K562 (cell line): Measurements from ENCODE around the gene FOXN3. TPM values are rescaled to one million over a fixed set of nuclear protein-coding genes. Genes with fewer than 3 reads are reported as not detected.

Experiments used
- ATAC-seq: fragments of 200-7000 bp; cut with Tn5 transposase; 3 replicates; pipeline ENCODE4 v1.9.1; 2020; ENCODE audit warnings: moderate library complexity
- BruUV-seq: library from RNA; stranded (reverse); fragments of 400-500 nt; replicated peaks from 2 replicates; lab custom pipeline; 2021; lab: Mats Ljungman, UMichigan
- CTCF ChIA-PET: fragments of 300-600 bp; formaldehyde crosslinking; extraction: SDS; loops from one replicate; lab custom pipeline; 2021; ENCODE audit warnings: low intra/inter-chr PET ratio; lab: Yijun Ruan, JAX
- POLR2A ChIA-PET: fragments of 300-600, 350-650 bp; sonication (Branson Sonifier 250); formaldehyde crosslinking; extraction: SDS; loops from one replicate; lab custom pipeline; 2021; ENCODE audit warnings: antibody characterized with exemption, inconsistent platforms; lab: Yijun Ruan, JAX
- DNase-seq, 4 experiments: peaks; one replicate each; pipeline versions ENCODE4 v3.0.0 to v3.0.0-alpha.2; 2011 to 2018; ENCODE audit warnings: low spot score in 3 of 4, mixed read lengths in 3 of 4; ENCODE audit errors: extremely low read depth in 1 of 4
- FAIRE-seq: peaks from 2 replicates; lab custom pipeline; 2011; peaks lifted over from hg19 to GRCh38; lab: Jason Lieb, UNC
- H2AFZ ChIP-seq: 2 replicates; pipeline ENCODE4 v1.6.0; 2011; ENCODE audit warnings: low read depth, low read length, control low read depth, inconsistent platforms
- H3K27ac ChIP-seq: fragments of 200-600 bp; 3 replicates; pipeline ENCODE4 v1.8.0; 2011; ENCODE audit warnings: low read depth, mild to moderate bottlenecking, control low read depth, inconsistent platforms, low read length, moderate library complexity, mixed read lengths; ENCODE audit errors: extremely low read depth
- H3K27me3 ChIP-seq, 2 experiments: fragments of 300-600 bp in 1 of 2; 2 replicates in 1 of 2; 3 replicates in 1 of 2; pipeline versions ENCODE4 v1.6.0 to v1.8.0; 2011; ENCODE audit warnings: inconsistent platforms in 2 of 2, low read length in 2 of 2, mild to moderate bottlenecking in 1 of 2, mixed read lengths in 1 of 2, moderate library complexity in 1 of 2; ENCODE audit not compliant: control insufficient read depth in 2 of 2, insufficient read depth in 2 of 2
- H3K36me3 ChIP-seq: fragments of 300-600 bp; 3 replicates; pipeline ENCODE4 v1.8.0; 2011; ENCODE audit warnings: mild to moderate bottlenecking, low read length, inconsistent platforms; ENCODE audit not compliant: control insufficient read depth, insufficient read depth
- H3K4me1 ChIP-seq, 2 experiments: fragments of 200-600 bp in 1 of 2; replicated peaks in 1 of 2; 2 replicates in 1 of 2; 3 replicates in 1 of 2; pipeline versions ENCODE4 v1.5.1 to v1.8.0; 2011; ENCODE audit warnings: inconsistent platforms in 2 of 2, low read length in 2 of 2, mild to moderate bottlenecking in 1 of 2, mixed read lengths in 1 of 2, moderate library complexity in 1 of 2; ENCODE audit not compliant: control insufficient read depth in 2 of 2, insufficient read depth in 2 of 2
- H3K4me2 ChIP-seq: 2 replicates; pipeline ENCODE4 v1.6.1; 2011; ENCODE audit warnings: low read length, control low read depth, inconsistent platforms, mixed read lengths; ENCODE audit not compliant: insufficient read depth
- H3K4me3 ChIP-seq: fragments of 200-600 bp; sonication (generic), shearing (Covaris generic); 2 replicates; pipeline ENCODE4 v1.5.1; 2016; ENCODE audit warnings: control low read depth, inconsistent platforms
- H3K79me2 ChIP-seq: fragments of 200-600 bp; 3 replicates; pipeline ENCODE4 v1.8.0; 2011; ENCODE audit warnings: low read length, inconsistent platforms; ENCODE audit not compliant: control insufficient read depth, insufficient read depth
- H3K9ac ChIP-seq, 2 experiments: 2 replicates each; pipeline versions ENCODE4 v1.6.0 to v1.6.1; 2011; ENCODE audit warnings: low read depth in 2 of 2, low read length in 2 of 2, control low read depth in 1 of 2, inconsistent platforms in 1 of 2, mild to moderate bottlenecking in 1 of 2, mixed read lengths in 1 of 2; ENCODE audit not compliant: insufficient read depth in 1 of 2
- H3K9me1 ChIP-seq: one replicate; pipeline ENCODE4 v1.6.0; 2011; ENCODE audit warnings: inconsistent platforms, mild to moderate bottlenecking, low read length, moderate library complexity; ENCODE audit not compliant: control insufficient read depth, insufficient read depth
- H3K9me3 ChIP-seq: replicated peaks from 2 replicates; pipeline ENCODE4 v1.5.1; 2011; ENCODE audit warnings: low read depth, low read length, inconsistent platforms; ENCODE audit not compliant: control insufficient read depth, insufficient read depth
- H4K20me1 ChIP-seq: replicated peaks from 2 replicates; pipeline ENCODE4 v1.6.1; 2011; ENCODE audit warnings: low read length, inconsistent platforms, mixed read lengths; ENCODE audit not compliant: control insufficient read depth, insufficient read depth
- SREBF1 ChIP-seq: fragments of 150-350 bp; IDR thresholded peaks from 2 replicates; pipeline ENCODE4 v1.6.1; 2014; ENCODE audit warnings: antibody characterized with exemption, low read depth, low read length, borderline replicate concordance
- TCF3 ChIP-seq: sonication (generic); formaldehyde crosslinking; IDR thresholded peaks from 2 replicates; pipeline ENCODE4 v1.4.0; 2020; ENCODE audit warnings: mild to moderate bottlenecking, missing genetic modification reagents
- ZNF143 ChIP-seq: sonication (generic); formaldehyde crosslinking; IDR thresholded peaks from 2 replicates; pipeline ENCODE4 v1.9.0; 2022; ENCODE audit warnings: mild to moderate bottlenecking, missing genetic modification reagents
- ZNF146 ChIP-seq: IDR thresholded peaks from one replicate; pipeline ENCODE4 v1.6.1; 2018; ENCODE audit warnings: missing compliant biosample characterization; ENCODE audit not compliant: unreplicated experiment
- ZNF696 ChIP-seq: fragments of 250-450 bp; sonication (Bioruptor Pico); conservative IDR thresholded peaks from 2 replicates; pipeline ENCODE4 v1.4.0; 2020; ENCODE audit warnings: mild to moderate bottlenecking, moderate library complexity
- WGBS: fragments of 100-300 bp; shearing (Covaris generic); methylation state at CpG from one replicate; pipeline ENCODE4 v1.1.6; 2016; ENCODE audit warnings: low coverage, mixed read lengths; ENCODE audit not compliant: insufficient coverage; ENCODE audit errors: missing lambda C conversion rate; 5-methylcytosine and 5-hydroxymethylcytosine counted together
- in situ Hi-C: fragments of 300-500 bp; cut with MboI; formaldehyde crosslinking; loops from 4 replicates; pipeline ENCODE4 v1.15.0; 2018; ENCODE audit warnings: inconsistent platforms, mixed read lengths
- intact Hi-C: fragments of 100-400 bp; cut with micrococcal nuclease; formaldehyde crosslinking; loops from 2 replicates; pipeline ENCODE4 v1.14.2; 2022
- polyA plus RNA-seq, 8 experiments: library from polyadenylated mRNA; depleted of rRNA in 4 of 8; stranded (reverse) in 5 of 8; unstranded in 3 of 8; fragments of >200 nt; fragmentation: Nextera tagmentation in 2 of 8; fragmentation: Illumina TruSeq in 1 of 8; extraction: Ambion mirVana in 2 of 8; extraction: Trizol in 1 of 8; gene quantifications; 2 replicates each; pipeline versions ENCODE4 v1.2.1 to v1.2.3, GENCODE V29; 2011 to 2014; ENCODE audit warnings: inconsistent platforms in 1 of 8, missing spikeins in 1 of 8
- total RNA-seq, 7 experiments: library from RNA; depleted of rRNA in 6 of 7; stranded (reverse); fragments of >200 nt in 6 of 7; fragmentation: Illumina TruSeq in 2 of 7; extraction: Trizol in 2 of 7; gene quantifications; 2 replicates each; pipeline versions ENCODE4 v1.2.1 to v1.2.3, GENCODE V29; 2011 to 2021; ENCODE audit warnings: low replicate concordance in 1 of 7
- TF ChIP-seq, protein P1 (sequence below): sonication (generic); formaldehyde crosslinking; IDR thresholded peaks from 2 replicates; pipeline ENCODE4 v1.8.1; 2023; ENCODE audit warnings: mild to moderate bottlenecking, missing genetic modification reagents, moderate library complexity
- TF ChIP-seq, protein P2 (sequence below): fragments of 450-650 bp; IDR thresholded peaks from 2 replicates; pipeline ENCODE4 v1.7.1; 2018; ENCODE audit warnings: mild to moderate bottlenecking, low read depth; ENCODE audit not compliant: partially characterized antibody
- TF ChIP-seq, protein P3 (sequence below): fragments of 250-450 bp; sonication (Bioruptor Pico); IDR thresholded peaks from 2 replicates; pipeline ENCODE4 v1.8.0; 2021; ENCODE audit warnings: mild to moderate bottlenecking, moderate library complexity

FOXN3 gene
- total and polyA plus RNA-seq, 9 of the 15 experiments (the other 6 are each of a cell fraction or from before 2014, with no cell fraction given), result 0.07 to 1.3 (median 0.40) TPM

DNA sequence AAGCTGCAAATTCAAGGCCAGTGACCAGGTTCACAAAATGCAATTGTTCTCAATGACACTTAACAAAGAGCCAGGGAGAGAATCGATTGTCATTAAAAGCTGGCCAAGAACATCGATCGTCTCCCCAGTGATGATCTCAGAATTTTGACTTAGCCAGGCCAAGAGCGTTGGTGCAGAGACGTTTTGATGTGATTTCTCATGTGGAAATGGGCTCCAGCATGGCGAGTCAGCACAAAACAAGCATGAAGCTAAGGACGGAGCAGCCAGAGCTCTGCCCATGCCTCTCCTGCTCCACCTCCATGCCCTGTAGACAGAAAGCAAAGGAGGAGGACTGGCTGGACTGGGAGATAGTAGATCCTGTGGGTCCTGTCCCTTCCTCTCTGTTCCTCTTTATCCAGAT lies 270.8 kb downstream of the FOXN3 start:
- H3K9ac ChIP-seq, result no peak overlapping the region
- no TSS peak for BruUV-seq
- ChIA-PET POLR2A (no interaction called here), CTCF (no interaction called here)
- H3K27ac ChIP-seq, result no peak overlapping the region
- in situ Hi-C loops, result no loop called here
- H3K9me1 ChIP-seq, result no peaks in the 10 kb centered on the region
- FAIRE-seq, result no peak
- no peak overlapping the region for H3K4me2 ChIP-seq
- H3K9me3 ChIP-seq, result no peaks in the 10 kb centered on the region
- no peaks in the 10 kb centered on the region for H4K20me1 ChIP-seq
- H2AFZ ChIP-seq, result no peak overlapping the region
- WGBS, result 4% methylated on average over 5 of the region's 7 CpGs
- no peak for ATAC-seq
- H3K4me1 ChIP-seq, result no peaks in the 10 kb centered on the region; a peak in 1 of 5 replicates
- H3K4me3 ChIP-seq, result no peak overlapping the region
- no peaks in the 10 kb centered on the region; a peak in 1 of 5 replicates for H3K27me3 ChIP-seq
- no peaks in the 10 kb centered on the region for H3K79me2 ChIP-seq
- intact Hi-C loops, result no loop called here
- no peak for DNase-seq
- H3K36me3 ChIP-seq, result no peaks in the 10 kb centered on the region
- TF ChIP-seq, protein P1, sequence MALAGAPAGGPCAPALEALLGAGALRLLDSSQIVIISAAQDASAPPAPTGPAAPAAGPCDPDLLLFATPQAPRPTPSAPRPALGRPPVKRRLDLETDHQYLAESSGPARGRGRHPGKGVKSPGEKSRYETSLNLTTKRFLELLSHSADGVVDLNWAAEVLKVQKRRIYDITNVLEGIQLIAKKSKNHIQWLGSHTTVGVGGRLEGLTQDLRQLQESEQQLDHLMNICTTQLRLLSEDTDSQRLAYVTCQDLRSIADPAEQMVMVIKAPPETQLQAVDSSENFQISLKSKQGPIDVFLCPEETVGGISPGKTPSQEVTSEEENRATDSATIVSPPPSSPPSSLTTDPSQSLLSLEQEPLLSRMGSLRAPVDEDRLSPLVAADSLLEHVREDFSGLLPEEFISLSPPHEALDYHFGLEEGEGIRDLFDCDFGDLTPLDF (CRISPR knock-in tag), result no peak
- TF ChIP-seq ZNF696 (CRISPR knock-in tag) (no peak), ZNF146 (CRISPR knock-in tag) (no peak), SREBF1 (no peak), ZNF143 (CRISPR knock-in tag) (no peak), TCF3 (CRISPR knock-in tag) (no peak)
- TF ChIP-seq, protein P2, sequence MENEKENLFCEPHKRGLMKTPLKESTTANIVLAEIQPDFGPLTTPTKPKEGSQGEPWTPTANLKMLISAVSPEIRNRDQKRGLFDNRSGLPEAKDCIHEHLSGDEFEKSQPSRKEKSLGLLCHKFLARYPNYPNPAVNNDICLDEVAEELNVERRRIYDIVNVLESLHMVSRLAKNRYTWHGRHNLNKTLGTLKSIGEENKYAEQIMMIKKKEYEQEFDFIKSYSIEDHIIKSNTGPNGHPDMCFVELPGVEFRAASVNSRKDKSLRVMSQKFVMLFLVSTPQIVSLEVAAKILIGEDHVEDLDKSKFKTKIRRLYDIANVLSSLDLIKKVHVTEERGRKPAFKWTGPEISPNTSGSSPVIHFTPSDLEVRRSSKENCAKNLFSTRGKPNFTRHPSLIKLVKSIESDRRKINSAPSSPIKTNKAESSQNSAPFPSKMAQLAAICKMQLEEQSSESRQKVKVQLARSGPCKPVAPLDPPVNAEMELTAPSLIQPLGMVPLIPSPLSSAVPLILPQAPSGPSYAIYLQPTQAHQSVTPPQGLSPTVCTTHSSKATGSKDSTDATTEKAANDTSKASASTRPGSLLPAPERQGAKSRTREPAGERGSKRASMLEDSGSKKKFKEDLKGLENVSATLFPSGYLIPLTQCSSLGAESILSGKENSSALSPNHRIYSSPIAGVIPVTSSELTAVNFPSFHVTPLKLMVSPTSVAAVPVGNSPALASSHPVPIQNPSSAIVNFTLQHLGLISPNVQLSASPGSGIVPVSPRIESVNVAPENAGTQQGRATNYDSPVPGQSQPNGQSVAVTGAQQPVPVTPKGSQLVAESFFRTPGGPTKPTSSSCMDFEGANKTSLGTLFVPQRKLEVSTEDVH, result no peak
- TF ChIP-seq, protein P3, sequence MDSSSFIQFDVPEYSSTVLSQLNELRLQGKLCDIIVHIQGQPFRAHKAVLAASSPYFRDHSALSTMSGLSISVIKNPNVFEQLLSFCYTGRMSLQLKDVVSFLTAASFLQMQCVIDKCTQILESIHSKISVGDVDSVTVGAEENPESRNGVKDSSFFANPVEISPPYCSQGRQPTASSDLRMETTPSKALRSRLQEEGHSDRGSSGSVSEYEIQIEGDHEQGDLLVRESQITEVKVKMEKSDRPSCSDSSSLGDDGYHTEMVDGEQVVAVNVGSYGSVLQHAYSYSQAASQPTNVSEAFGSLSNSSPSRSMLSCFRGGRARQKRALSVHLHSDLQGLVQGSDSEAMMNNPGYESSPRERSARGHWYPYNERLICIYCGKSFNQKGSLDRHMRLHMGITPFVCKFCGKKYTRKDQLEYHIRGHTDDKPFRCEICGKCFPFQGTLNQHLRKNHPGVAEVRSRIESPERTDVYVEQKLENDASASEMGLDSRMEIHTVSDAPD (CRISPR knock-in tag), result no peak
